Measurements from ENCODE around the gene FZD4.
"Not testable (repeated sequence)": the region's sequence is repeated elsewhere in the genome, so short reads cannot be mapped to it uniquely, and the experiment has no call there.

The FZD4 gene

DNA sequence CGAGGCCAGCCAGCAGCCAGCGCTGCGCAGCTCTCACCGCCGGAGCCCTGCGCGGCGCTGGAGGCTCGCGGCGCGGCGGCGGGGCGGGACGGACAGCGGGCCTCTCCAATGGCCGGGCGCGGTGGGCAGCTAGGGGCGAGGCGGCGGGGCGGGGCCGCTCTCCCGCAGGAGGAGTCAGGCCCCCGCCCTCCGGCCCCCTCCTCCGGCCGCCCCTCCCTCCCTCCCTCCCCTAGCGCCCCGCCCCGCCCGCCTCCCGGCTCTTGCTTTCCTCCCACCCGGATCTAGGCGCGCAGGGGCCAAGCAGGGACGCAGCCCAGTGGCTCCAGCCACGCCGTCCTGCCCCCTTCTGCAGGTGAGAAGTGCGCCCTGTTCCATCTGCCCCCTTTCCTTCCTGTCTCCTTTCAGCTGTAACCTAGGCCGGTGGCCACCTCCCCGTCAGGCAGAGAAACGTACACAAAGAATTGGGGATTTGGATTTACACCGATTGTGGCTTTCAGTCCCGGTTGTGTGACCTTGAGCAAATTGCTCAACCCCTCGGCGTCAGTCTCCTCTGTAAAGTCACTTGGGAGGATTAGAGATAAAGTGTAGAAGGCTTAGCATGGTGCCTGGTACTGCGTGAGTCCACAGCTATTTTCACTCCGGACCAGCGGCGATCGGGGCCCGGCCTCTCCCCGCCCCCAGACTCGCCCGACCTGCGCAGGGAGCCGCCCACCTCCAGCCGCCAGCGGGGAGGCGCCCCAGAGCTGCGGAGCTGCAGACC is at the start of gene FZD4:
Gene FZD4 (minus strand): TSS at position 35 of the 760 bp plus-strand sequence. CDS start 310 bp downstream, outside the sequence.
- no peak for DNase-seq (ENCODE audit: low read depth, low spot score)

DNA sequence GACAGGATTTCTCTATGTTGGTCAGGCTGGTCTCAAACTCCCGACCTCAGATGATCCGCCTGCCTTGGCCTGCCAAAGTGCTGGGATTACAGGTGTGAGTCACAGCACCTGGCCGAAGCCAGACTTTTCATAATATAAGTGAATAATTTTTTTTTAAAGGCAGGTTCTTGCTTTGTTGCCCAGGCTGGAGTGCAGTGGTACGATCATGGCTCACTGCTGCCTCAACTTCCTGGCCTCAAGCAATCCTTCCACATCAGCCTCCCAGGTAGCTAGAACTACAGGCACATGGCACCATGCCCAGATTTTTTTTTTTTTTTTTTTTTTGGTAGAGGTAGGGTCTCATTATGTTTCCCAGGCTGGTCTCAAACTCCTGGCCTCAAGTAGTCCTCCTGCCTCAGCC is 49.1 kb upstream of the FZD4 start:
- DNase-seq (ENCODE audit: low read depth, low spot score), result not testable (repeated sequence)

DNA sequence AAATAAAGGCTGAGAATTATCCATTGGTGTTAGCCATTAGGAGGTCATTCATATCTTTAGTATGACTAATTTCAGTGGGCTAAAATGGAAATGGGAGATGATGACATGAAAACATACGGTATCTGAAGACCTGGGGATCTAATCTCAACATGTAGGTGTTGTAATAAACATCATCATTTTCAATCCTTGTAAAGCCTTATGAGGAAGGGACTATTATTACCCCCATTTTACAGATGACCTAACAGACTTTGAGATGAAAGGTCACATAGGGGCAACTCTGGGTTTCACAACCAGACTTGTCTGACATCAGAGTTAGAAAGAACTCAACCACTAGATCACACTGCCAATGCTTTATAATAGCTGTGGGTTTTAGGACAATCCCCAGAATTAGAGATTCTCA is 47.7 kb upstream of the FZD4 start:
- no peak for DNase-seq (ENCODE audit: low read depth, low spot score)

DNA sequence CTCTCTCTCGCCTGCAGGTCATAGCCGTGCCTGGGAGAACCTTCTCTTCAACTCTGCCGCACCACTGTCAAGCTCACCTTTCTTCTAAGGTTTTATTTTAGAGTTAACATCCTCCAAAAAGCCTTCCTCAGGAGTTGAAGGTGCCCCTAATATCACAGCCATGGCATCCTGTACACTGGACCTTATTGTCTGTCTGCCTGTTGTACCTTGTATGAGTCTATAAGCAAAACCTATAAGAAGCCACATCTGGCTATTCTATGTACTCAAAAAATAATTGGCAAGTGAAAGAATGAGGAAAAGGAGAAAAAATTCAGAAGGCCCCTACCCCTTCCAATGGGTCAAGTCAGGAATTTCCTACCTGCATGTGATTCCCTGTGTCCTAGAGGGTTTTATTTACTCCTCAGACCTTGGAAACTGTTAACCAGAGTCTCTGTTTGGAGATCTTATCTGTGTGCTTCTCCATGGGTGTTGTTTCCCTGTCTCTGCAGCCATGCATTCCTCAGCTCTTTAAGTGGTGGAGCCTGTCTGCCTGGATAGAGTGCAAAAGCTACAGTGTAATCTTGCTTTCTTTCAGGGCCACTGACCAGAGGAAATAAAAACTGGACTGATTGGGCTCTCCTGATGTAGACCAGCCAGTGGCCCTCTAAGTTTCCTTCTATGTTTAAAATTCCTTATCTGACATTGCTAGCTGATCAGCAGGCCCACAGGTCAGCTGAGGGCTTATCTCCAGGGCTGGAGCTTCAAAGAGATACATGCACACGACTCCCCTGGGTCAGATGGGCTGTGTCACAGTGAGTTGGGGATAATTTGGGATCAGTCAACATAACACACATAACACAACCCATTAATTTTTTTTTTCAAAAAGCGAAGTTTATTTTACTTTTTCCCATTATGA is 44.9 kb upstream of the FZD4 start:
- DNase-seq (ENCODE audit: low read depth, low spot score), result no peak

DNA sequence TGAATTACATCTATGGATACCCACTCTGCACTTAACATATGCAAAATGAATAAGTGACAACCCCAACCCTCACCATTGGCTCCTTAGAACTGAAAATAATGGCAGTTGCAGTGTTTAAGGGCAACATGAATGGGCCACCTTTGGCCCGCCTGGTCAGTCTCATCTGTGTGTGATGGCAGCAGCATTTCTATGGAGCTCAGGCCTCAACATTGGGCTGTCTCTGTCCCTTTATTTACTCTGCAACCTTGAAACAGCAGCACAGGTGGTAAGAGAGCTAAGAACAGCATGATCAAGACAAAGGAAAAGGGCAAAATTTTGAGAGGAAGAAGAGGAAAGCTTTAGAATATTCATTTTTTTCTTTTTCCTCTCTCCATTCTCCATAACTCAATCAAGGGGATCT is 44.2 kb upstream of the FZD4 start:
- no peak for DNase-seq (ENCODE audit: low read depth, low spot score)

DNA sequence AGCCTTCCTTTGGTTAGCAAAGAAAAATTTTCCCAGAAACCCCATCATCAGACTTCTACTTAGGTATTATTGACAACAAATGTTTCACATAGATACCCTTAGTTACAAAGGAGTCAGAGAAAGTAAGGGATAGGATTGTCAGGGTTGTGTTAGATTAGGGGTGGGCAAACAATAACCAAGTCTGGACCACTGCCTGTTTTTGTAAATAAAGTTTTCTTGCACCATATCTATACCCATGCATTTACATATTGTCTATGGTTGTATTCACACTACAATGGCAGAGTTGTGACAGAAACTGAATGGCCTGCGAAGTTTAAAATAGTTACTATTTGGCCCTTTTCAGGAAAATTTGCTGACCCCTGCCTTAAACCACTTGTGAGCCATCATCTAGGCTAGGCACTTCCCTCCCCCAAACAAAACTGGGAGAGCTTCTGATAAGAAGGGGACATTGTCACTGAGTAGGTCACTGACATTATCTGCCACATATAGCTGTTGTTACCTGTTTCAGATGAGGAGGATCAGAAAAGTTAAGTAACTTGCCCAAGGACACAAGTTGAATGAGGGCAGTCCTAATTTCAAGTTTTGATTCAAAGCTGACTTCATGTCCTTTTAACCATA is 41.9 kb upstream of the FZD4 start:
- DNase-seq (ENCODE audit: low read depth, low spot score), result no peak

DNA sequence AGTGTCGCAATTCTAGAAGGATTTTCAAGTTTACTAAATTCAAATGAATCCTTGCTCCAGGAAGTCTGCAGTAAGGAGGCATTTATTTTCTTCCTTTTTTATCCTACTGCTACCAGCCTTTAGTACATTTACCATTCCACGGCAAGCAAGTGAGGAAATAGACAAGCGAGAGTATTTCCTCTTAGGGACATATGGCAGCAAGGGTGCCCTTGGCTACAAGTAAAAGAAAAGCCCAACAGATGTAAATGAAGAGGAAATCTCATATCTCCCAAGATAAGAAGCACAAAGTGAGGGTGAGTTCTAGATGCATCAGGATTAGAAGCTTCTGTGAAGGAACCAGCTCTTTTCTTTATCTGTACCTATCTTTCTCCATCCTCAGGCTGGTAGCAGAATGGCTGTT is 37.8 kb upstream of the FZD4 start:
- DNase-seq (ENCODE audit: low read depth, low spot score), result no peak

DNA sequence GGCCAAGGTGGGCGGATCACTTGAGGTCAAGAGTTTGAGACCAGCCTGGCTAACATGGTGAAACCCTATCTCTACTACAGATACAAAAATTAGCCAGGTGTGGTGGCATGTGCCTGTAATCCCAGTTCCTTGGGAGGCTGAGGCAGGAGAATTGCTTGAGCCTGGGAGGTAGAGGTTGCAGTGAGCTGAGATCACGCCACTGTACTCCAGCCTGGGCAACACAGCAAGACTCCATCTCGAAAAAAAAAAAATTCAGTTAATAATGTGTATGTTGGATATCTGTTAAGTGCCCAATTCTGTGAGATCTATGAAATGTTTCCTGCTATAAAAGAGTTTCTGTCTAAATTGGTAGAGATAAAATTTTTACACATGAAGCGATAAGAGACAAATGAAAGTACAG is 37.1 kb upstream of the FZD4 start:
- DNase-seq (ENCODE audit: low read depth, low spot score), result not testable (repeated sequence)

DNA sequence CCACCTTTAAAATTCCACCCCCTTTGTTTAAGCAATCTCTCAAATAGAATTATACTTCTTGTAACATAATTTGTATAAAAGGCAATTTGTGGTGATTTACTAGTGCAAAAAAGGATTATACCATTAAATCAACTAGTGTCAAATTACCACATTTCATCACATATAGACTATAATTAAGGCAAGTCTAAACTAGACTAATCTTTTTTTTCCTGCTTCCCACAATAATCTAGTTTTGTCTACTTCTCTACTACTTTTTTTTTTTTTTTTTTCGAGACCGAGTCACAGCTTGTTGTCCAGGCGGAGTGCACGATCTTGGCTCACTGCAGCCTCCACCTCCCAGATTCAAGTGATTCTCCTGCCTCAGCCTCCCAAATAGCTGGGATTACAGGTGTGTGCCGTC is 36.1 kb upstream of the FZD4 start:
- DNase-seq (ENCODE audit: low read depth, low spot score), result no peak

DNA sequence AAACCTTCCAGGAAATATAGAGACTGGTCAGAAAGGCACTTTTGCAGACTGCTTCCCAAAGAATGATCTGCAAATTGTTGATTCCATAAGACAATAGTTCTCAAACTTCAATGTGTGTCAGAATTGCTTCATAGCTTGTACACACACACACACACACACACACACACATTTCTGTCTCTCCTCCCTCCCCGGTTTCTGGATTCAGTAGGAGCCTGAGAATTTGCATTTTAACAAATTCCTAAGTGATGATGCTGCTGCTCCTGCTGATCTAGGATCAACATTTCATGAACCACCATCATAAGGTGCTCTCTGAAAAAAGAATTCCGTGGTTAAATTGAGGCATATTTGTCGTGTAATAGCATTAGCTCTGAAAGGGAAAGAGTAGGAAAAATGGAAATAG is 35.3 kb upstream of the FZD4 start:
- DNase-seq (ENCODE audit: low read depth, low spot score), result no peak

DNA sequence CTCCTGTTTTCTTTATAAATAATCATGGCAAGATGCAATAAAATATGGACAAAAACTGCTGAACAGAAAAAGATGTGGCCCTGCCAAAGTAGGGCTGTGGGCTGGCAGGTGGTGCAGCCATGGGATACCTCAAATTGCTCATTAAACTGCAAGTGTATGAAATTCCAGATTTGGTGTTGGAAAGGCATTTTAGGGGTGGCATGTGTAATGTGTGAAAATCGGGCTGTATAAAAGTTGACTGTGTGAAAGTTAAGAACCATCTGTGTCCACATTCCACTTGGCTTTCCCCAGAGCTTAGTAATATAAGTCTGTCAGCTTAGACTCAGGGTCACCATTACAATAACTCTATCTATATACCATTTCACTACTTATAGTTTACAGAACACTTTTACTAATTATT is 34.8 kb upstream of the FZD4 start:
- DNase-seq (ENCODE audit: low read depth, low spot score), result no peak

DNA sequence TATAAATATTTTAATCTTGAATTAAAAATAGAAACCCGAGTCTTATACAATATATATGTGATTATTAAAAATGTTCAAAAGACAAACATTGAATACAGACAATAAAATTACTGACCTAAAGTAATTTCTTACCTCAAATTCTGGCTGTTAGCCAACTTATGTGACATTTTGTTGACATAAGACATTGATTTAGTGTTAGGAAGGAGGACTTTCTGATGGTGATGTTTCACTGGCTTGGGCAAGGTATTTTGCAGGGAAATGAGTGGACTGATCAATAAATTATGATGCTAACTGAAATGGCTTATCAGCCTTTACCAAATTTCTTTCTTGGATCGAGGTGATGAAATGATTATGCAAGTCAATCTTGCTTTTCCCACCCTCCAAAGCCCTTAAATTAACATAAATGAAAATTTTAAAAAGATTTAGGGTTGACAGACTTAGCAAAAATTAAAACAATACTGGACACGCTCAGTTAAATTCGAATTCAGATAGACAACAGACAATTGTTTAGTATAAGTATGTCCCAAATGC is 33.2 kb upstream of the FZD4 start:
- no peak for DNase-seq (ENCODE audit: low read depth, low spot score)

DNA sequence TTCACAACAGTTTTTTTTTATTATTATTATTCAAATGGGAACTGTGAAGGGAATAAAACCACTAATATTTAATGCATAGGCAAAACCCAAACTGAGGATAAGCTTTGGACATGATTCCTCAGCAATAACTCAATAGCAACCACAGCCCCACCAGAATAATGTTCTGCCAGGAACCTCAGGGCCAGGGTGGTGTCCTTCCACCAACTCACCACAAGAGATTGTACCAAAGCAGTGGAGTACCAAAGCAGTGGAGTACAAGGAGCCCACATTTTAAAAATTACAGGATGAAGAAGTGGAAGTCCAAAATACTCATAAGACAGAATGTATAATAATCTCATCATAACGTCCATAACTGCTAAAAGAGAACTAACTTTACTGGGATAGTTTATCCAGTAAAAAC is 32.5 kb upstream of the FZD4 start:
- DNase-seq (ENCODE audit: low read depth, low spot score), result no peak

DNA sequence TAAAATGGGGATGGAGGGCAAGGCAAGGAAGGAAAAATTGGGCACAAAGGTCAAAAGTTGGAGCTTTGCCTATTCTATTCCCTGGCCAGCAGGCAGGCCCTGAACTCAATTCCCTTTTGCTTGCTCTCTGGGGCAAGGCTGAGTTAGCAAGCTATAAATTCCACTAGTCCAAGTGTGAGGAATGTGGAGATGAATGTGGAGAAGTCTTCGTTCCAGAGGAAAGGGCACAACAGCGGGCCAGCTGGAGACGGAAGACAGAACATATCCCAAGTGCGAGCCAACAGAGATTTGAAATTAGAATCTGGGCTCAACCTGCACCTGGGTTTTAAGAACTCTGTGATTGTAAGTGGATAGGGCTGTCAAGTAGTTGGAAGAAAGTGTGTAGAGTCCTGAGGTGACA is 29.5 kb upstream of the FZD4 start:
- DNase-seq (ENCODE audit: low read depth, low spot score), result no peak

DNA sequence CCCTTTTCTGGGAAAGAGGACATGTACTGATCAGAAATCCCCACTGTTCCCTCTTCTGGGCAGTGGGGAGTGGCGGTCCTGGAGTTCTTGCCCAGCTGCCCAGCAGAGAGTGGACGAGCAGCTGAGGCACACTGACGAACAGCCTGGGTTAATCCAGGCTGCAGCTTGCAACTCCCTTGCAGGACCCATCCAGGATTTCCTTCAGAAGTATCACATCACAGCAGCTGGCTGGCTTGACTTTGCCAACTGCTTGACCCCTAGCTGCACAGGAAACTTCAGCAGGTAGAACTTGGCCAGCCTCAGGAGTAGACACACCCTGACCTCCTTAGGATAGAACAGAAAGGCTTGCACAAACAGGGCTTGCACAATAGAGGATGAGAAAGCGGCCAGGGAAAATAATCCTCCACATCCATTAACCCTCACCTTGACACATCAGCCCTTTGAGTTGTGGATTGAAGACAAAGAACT is 27.9 kb upstream of the FZD4 start:
- no peak for DNase-seq (ENCODE audit: low read depth, low spot score)

DNA sequence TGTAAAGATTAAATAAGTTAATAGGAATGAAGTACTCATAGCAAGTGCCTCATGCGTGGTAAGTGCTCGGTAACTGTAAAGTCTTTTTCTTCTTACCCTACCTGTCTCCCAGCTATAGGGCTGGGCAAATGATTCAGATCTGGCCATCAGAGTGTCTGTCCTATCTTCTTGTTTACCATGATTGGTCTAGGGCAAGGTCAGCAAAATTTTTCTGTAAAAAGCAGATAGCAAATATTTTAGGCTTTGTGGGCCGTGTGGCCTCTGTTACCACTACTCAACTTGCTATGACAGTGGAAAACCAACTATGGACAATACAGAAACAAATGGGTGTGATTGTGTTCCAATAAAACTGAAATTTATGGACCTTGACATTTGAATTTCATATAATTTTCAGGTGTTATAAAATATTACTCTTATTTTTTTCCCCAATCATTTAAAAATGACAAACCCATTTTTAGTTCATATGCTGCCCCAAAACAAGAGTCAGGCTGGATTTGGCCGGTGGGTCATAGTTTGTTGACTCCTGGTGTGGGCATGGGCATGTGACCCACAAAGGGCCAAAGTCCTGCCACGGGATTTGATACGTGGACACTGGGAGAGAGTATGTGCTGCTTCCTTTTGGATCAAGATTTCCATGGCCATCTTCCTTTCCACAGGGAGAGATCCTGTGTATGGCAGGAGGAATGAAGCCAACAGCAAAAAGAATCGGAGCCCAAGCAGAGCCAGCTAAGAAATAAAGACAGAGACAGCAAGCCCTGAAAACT is 26.8 kb upstream of the FZD4 start:
- no peak for DNase-seq (ENCODE audit: low read depth, low spot score)

DNA sequence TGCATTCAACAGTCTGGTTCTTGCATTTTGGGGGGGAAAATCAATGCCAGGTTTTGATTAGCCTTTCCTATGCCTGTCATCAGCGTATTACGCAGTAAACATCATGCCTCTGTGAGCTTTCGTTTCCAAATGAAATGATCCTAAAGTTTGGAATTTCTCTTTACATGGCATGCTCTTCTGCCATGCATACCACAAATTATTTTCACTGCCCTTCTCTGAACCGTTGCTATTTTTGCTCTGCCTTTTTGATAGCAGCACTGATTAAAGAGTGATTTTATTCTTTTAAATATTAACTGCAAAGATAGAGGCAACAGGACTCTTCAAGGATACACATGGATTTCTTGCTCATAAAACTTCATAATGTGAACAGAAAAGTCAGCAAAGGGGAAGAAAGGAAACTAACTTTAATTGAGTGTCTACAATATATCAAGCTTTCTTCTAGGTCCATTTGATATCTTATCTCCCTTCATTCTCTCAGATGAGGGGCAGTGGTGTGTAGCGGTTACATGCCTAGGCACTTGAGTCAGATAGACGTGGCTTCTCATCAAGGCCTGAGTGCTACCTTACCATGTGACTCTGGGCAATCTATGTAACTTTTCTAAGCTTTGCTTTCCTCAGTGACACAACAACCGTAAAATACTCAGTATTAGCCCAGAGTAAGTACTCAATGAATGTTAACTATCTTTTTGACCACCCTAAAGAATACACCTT is 25.0 kb upstream of the FZD4 start:
- no peak for DNase-seq (ENCODE audit: low read depth, low spot score)

DNA sequence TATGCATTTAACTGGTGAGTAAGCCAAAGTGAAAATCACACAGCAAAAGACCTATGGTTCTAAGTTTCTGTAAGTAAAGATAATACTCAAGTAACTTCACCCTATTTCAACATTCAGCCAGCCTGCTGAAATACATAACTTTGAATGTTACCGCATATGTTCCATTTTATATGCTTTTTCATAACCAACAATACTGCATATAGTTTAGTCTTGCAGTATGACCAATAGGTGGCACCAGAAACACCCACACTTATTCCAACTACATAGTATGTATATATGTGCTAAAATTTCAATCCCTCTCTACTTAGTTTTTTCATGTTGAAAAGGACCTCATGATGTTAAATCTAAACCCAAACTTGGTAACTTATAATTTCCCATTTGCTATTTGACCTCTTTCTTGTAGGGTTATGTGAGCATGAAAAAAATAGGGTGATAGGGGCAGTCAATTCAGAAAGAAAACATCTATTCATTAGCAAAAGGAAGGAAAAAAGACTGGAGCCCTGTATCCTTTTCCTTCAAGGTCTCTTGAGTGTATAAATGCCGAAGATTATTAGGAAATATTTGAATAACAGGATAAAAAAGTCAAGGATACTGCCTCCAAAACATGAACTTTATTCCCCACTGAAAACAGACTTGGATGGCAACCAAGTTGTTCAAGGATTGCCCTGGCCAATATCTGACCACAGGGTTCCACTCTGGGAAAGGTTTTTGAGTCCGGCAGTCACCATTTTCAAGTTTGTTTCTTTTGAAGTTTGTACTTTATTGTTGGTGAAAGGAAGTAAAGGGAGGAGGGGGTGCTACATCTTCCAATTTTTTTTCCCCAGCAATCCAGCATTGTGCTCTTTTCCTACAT is 23.8 kb upstream of the FZD4 start:
- no peak for DNase-seq (ENCODE audit: low read depth, low spot score)

DNA sequence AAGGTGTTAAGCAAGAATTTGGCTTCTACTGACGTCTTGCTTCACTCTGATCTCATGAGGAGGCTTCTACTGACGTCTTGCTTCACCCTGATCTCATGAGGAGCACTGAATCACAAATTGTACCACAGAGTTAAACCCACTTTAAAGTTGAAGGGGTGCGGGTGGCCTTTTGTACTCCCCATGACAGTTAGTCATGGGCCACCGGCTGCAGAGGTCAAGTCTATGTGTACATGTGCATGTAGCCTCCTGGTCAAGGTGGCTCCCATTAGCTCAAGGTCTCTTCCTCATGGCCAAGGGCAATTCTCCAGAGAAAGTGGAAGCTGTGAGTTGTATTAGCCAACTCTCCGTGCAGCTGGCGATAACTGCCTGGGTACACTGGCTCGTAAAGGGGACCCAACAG is 23.1 kb upstream of the FZD4 start:
- DNase-seq (ENCODE audit: low read depth, low spot score), result no peak

Measured in activated naive CD8-positive, alpha-beta T cell treated with anti-CD3 and anti-CD28 coated beads, Interleukin-2, amount 50 U/mL, for 16 hours (primary cell).